ENCODE measurements around the gene RNF222.
"Not testable (repeated sequence)": the region's sequence is repeated elsewhere in the genome, so short reads cannot be mapped to it uniquely, and the experiment has no call there.

RNF222 gene

DNA sequence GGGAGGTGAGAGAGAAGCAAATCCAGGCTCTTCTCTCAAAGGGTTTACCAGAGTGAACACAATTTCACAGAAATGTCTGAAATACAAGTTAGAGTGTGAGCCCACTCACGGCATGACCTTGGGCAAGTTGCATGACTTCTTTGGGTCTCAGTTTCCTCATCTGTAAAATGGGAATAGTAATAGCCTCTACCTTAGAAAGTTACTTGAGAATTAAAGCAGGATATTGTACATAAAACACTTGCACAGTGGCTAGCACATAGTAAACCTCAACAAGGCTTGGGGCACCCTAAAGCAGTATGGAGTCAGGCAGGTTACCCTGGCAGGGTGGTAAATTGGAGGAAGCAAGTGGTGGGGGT, 13.2 kb upstream of the RNF222 start:
- no peak for DNase-seq (ENCODE audit: low spot score)

DNA sequence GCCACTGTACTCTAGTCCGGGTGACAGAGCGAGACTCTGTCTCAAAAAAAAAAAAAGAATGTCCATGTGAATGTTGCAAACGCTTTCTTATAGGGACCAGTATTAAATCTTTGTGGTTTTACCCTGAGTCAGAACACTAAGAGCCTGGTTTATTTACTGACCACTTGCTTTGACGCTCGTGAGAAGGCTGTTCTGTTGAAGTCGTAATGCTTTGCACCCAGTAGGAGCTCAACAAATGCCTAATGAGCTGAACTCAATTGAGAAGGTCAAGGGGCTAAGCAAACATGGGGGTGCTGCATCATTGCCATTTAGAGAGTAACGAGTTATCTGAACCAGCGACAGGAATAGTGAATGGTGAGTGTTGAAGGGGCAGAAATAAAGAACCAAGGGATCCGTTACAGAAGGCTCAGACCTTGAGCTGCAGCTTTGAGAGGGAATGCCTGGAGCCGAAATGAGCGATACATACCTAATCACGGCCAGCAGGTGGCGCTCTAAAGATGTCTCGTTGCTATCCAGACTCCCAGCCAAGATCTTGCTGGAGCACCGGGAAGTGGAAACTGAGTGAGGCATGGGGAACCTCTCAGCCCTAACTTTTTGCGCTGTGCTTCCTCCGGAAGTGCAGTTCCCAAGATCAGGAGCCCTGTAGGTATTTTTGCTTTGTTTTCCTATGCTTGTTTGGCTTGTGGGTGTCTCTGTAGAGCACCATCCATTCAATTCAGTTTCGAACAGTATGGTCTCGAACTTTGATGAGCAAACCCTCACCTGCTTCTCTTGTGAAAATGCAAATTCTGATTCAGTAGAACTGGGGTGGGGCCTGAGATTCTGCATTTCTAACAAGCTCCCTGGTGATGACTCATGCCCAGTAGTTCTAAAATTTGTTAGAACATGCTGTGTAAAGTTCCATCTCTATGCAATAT, 12.6 kb upstream of the RNF222 start:
- DNase-seq (ENCODE audit: low spot score), result peak; percentile 83

GRCh38 chr17:8408371-8408770, 10.7 kb upstream of the RNF222 start:
- DNase-seq (ENCODE audit: low spot score), result peak; percentile 36

DNA sequence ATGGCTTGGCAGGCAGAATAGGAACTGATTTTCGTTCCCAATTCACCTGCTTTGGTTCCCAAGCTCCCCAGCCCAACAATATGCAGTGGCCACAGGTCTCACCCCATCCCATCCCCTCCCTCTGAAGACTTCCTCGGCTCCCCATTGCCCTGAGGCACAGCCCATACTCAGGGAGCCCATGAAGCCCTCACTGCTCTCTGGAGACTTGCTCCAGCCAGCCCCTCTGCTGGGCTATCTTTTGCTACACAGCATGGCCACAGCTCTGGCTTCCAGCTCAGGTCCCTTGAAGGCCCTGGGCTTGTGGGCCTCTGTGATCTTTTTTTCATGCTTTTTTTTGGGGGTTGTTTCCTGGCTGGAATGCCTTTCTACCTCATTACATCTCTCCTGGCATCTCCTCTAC, 8.5 kb upstream of the RNF222 start:
- DNase-seq (ENCODE audit: low spot score), result no peak

DNA sequence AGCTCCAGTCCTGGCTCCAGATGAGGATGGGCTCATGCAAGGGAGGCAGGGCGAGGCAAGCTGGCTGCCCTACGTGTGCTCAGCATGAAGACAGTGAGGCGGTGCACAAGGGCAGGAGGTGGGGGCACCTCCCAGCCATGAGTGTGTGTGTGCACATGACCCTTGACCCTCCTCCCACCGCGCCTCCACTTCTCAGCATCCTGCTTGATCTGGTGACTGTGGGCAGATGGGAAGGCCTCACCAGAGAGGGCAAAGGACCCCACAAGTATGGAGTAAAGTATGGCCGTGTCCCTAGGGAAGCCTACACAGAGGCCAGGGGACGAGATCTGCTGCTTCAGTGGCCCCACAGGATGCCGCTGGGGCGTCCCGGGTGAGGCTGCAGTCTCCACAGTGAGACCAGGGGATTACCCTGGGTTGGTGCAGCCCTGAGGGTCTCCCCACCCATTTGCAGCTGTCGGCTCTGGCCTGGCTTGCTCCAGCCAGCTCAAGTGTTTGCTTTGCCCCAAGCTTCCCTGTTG, 7.9 kb upstream of the RNF222 start:
- DNase-seq (ENCODE audit: low spot score), result no peak

- DNase-seq (ENCODE audit: low spot score), result no peak
These were observed 5.4 kb upstream of the RNF222 start for GRCh38 chr17:8402921-8403536.

DNA sequence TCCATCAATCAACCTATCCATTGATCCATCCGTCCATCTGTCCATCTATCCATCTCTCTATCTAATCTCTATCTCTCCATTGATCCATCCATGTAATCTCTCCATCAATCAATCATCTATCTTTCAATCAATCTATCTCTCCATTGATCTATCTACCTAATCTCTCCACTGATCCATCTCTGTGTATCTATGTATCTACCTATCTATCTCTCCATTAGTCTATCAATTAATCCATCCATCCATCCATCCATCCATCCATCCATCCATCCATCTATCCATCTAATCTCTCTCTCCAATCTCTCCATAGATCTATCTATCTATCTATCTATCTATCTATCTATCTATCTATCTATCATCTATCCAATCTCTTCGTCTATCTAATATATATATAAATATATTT, 3.5 kb upstream of the RNF222 start:
- no peak for DNase-seq (ENCODE audit: low spot score)

GRCh38 chr17:8398980-8399379, 1.4 kb upstream of the RNF222 start:
- DNase-seq (ENCODE audit: low spot score), result no peak

- not testable (repeated sequence) for DNase-seq (ENCODE audit: low spot score)
These were observed 3.1 kb downstream of the RNF222 start for GRCh38 chr17:8394497-8394896.

GRCh38 chr17:8393470-8394231, 4.0 kb downstream of the RNF222 start:
- DNase-seq (ENCODE audit: low spot score), result no peak

DNA sequence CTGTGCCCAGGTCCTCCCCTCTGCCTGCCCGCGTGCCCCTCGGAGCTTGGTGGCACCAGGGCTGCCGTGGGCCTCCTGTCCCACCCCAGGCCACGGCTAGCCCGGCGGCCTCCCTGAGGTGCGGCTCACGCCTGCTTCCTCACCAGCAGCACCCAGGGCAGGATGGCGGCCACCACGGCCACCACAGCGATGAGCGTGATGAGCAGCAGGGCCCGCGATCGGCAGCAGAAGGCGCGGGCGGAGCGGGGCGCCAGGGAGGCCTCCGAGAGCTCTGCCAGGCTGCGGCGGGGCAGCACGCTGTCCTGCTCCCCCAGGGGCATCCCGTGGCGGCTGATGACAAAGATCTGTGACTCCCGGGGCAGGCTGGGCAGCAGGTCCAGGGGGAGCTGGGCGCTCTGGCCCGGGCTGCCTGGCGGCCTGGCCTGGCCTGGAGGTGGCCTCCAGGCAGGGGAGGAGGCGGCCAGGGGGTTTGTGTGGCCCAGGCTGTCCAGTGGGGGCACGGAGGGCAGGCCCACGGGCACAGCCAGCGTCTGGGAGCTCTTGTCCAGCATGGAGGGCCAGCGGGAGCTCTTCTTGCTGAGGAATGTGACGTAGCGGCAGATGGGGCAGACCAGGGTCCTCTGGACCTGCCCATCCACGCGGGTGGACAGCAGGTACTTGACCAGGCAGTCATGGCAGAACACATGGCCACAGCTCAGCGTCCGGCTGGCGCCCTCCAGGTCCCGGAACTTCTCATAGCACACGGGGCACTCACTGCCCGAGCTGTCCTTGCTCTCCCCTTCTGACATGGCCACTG, 4.8 kb downstream of the RNF222 start:
- DNase-seq (ENCODE audit: low spot score), result no peak

GRCh38 chr17:8392274-8392673, 5.4 kb downstream of the RNF222 start:
- DNase-seq (ENCODE audit: low spot score), result no peak

GRCh38 chr17:8391711-8392110, 5.9 kb downstream of the RNF222 start:
- no peak for DNase-seq (ENCODE audit: low spot score)

GRCh38 chr17:8387914-8388651, 9.5 kb downstream of the RNF222 start:
- DNase-seq (ENCODE audit: low spot score), result no peak

- DNase-seq (ENCODE audit: low spot score), result no peak
These were observed 10.8 kb downstream of the RNF222 start for GRCh38 chr17:8386841-8387240.

- no peak for DNase-seq (ENCODE audit: low spot score)
These were observed 12.7 kb downstream of the RNF222 start for GRCh38 chr17:8384801-8385378.

DNA sequence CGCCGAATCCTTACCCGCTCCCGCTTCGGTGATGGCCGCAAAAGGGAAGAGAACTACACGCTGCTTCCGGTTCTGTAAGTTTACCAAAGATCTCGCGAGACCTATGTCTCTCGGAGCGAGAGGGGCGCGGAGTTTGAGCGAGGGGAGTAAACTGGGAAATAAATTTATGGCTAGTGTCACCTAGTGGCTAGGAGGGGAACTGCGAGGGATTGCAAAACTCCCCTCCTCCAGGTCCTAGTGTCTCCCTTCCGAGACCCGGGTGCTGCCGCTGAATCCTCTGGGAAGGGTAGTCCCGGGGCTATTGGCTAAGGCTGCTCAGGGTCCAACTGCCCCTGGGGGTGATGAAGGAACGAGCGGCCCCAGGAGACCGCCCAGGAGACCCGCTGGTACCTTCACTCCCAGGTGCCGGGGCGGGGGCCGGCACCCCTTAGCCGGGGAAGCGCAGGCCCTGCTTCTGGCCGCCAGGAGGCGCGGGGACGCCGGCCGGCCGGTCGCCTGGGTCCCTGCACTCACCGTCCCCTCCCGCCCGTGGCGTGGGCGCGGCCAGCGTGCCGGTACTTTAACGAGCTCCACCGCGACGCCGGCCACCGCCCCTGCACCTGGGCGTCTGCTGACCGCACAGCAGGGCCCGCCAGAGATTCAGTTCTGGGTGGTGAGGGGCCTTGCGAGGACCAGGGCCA, 14.3 kb downstream of the RNF222 start, which contains the start of gene RPL26:
Gene RPL26, minus strand, starts transcription at position 51 of the 680 bp plus-strand sequence. CDS start 883 bp downstream, outside the sequence.
- peak; percentile 90 for DNase-seq (ENCODE audit: low spot score)

GRCh38 chr17:8382880-8383142, 14.8 kb downstream of the RNF222 start:
- DNase-seq (ENCODE audit: low spot score), result no peak

DNA sequence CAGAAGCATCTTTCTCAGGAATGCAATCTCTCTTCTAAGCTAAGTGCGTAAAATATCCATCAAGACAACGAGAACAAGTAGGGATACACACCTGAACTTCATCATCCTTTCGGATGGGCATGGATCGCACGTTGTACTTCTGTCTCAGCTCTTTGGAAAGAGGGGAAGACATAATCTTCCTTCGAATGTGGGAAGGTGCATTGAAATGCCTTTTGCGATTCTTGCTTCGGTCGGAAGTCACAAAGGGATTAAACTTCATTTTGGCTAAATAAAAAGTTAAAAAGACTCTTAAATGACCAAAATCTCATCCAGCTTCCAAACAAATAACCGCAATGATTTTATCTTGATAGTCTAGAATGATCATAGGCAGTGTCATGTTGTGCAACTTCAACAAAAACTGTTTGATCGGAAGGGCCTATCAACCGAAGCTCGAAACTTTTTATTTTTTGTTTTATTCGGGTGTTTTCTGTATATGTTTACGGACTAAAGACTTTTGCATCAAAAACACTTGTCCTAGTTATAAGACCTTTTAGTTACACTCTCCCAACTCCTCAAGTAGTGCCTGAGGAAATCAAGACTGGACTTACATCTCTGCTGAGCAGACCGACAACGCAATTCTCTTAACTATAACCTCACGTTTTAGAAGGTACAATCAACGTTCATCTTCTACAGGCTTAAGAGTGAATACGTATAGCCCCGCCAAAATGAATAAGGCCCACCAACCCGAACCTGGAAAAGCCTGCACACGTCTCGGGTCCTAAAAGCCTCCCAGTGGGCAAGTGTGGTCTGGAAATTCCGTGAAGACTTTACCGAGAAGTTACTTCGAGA, 15.4 kb downstream of the RNF222 start:
- no peak for DNase-seq (ENCODE audit: low spot score)
